SK-N-SH (cell line): Measurements from ENCODE around the gene CYP2S1.

Experiments
- CTCF ChIP-seq: fragments of 200-600 bp; sonication (generic); IDR thresholded peaks from 2 replicates; pipeline ENCODE4 v1.6.1; 2017; ENCODE audit warnings: antibody characterized with exemption, mild to moderate bottlenecking, moderate library complexity
- EP300 ChIP-seq, 2 experiments: IDR thresholded peaks; 2 replicates each; pipeline versions ENCODE4 v1.4.0 to v1.6.1; 2012; ENCODE audit warnings: borderline replicate concordance in 1 of 2, low read depth in 1 of 2, low read length in 1 of 2
- EZH2phosphoT487 ChIP-seq: fragments of 200-600 bp; sonication (generic); IDR thresholded peaks from 2 replicates; pipeline ENCODE4 v1.6.1; 2017; ENCODE audit warnings: low read depth, mixed run types, mild to moderate bottlenecking, antibody characterized with exemption, moderate library complexity, borderline replicate concordance
- GABPA ChIP-seq: IDR thresholded peaks from 2 replicates; pipeline ENCODE4 v1.4.0; 2012; ENCODE audit warnings: low read depth, mild to moderate bottlenecking
- NFIC ChIP-seq: IDR thresholded peaks from 2 replicates; pipeline ENCODE4 v1.4.0; 2012; ENCODE audit warnings: borderline replicate concordance
- NRF1 ChIP-seq: IDR thresholded peaks from 2 replicates; pipeline ENCODE4 v1.6.1; 2012; ENCODE audit warnings: low read depth, mild to moderate bottlenecking, low read length
- PBX3 ChIP-seq: IDR thresholded peaks from 2 replicates; pipeline ENCODE4; 2012
- RCOR1 ChIP-seq: fragments of 150-350 bp; IDR thresholded peaks from 2 replicates; pipeline ENCODE4 v1.6.1; 2017; ENCODE audit warnings: antibody characterized with exemption, low read length
- TAF1 ChIP-seq: IDR thresholded peaks from 2 replicates; pipeline ENCODE4 v1.6.1; 2012; ENCODE audit warnings: low read depth, mild to moderate bottlenecking, low read length, moderate library complexity, borderline replicate concordance
- TCF12 ChIP-seq: IDR thresholded peaks from 2 replicates; pipeline ENCODE4 v1.4.0; 2012

GRCh38 chr19:41166944-41167804, 25.8 kb upstream of the CYP2S1 start:
- TF ChIP-seq RCOR1 = no peak
- TF ChIP-seq TCF12 = no peak
- no peak for TF ChIP-seq PBX3
- TF ChIP-seq CTCF = no peak
- no peak for TF ChIP-seq TAF1
- TF ChIP-seq NFIC = no peak
- TF ChIP-seq EZH2phosphoT487 = no peak
- no peak for TF ChIP-seq EP300 (IDR thresholded peaks at IDR 0.05; ENCODE audit: borderline replicate concordance in 1 of 2, low read depth in 1 of 2, low read length in 1 of 2)
- no peak for TF ChIP-seq NRF1
- no peak for TF ChIP-seq GABPA
